ENCODE results near the gene ANKRD11.

ANKRD11 gene

GRCh38 chr16:89519881-89520280 is 29.5 kb upstream of the ANKRD11 start:
- Histone ChIP-seq H3K36me3 (ENCODE audit: control insufficient read depth, low read length) (peaks cover 77% of the 10 kb centered on the region), H3K4me2 (ENCODE audit: low read length) (no peak overlapping the region), H3K79me2 (ENCODE audit: control insufficient read depth, low read length) (peaks cover 59% of the 10 kb centered on the region)

GRCh38 chr16:89517128-89517527 is 26.8 kb upstream of the ANKRD11 start:
- no peak overlapping the region for H3K4me2 ChIP-seq (ENCODE audit: low read length)
- H3K36me3 ChIP-seq (ENCODE audit: control insufficient read depth, low read length) = peaks cover 69% of the 10 kb centered on the region

More at GRCh38 chr16:89519881-89520280, 29.5 kb upstream of the ANKRD11 start:
- Histone ChIP-seq H3K27me3 (ENCODE audit: control insufficient read depth, low read length) (no peaks in the 10 kb centered on the region), H3K27ac (ENCODE audit: low read depth, low read length) (no peak overlapping the region), H3K9me3 (ENCODE audit: control insufficient read depth, insufficient read depth, low read length) (no peaks in the 10 kb centered on the region), H3K4me3 (ENCODE audit: low read length) (no peak overlapping the region), H3K9me2 (replicated peaks; ENCODE audit: control insufficient read depth, low read length) (no peaks in the 10 kb centered on the region), H3K4me1 (ENCODE audit: control insufficient read depth, low read length) (peaks cover under 1% of the 10 kb centered on the region; the same call in 1 of the 2 replicates), H3F3A (ENCODE audit: control insufficient read depth, insufficient read depth) (no peaks in the 10 kb centered on the region), H4K20me1 (ENCODE audit: control insufficient read depth, insufficient read depth, low read depth, low read length) (no peaks in the 10 kb centered on the region)
- TF ChIP-seq CTCF (IDR thresholded peaks at IDR 0.05; ENCODE audit: low read depth, low read length, poor library complexity, severe bottlenecking) (no peak), EZH2phosphoT487 (IDR thresholded peaks at IDR 0.05; ENCODE audit: borderline replicate concordance, low read length) (no peak)

DNA sequence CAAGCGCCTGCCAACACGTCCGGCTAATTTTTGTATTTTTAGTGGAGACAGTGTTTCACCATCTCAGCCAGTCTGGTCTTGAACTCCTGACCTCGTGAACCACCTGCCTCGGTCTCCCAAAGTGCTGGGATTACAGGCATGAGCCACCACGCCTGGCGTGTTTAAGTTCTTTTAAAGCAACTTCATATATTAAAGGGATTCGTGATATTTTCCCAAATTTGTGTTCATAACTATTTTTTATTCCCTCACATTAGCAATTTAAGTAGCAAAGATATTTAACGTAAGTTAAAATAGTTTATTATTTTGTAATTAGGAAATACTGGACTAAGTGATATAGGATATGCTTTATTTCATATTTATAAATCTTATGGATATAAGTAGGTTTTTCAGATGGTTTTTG is 22.1 kb upstream of the ANKRD11 start:
- Histone ChIP-seq H4K20me1 (ENCODE audit: control insufficient read depth, insufficient read depth, low read depth, low read length) (no peaks in the 10 kb centered on the region), H3K9me3 (ENCODE audit: control insufficient read depth, insufficient read depth, low read length) (no peaks in the 10 kb centered on the region), H3K4me3 (ENCODE audit: low read length) (no peak overlapping the region), H3K4me1 (ENCODE audit: control insufficient read depth, low read length) (peaks cover 16% of the 10 kb centered on the region), H3K79me2 (ENCODE audit: control insufficient read depth, low read length) (peaks cover 47% of the 10 kb centered on the region), H3K4me2 (ENCODE audit: low read length) (no peak overlapping the region), H3K27ac (ENCODE audit: low read depth, low read length) (no peak overlapping the region), H3K27me3 (ENCODE audit: control insufficient read depth, low read length) (no peaks in the 10 kb centered on the region), H3F3A (ENCODE audit: control insufficient read depth, insufficient read depth) (no peaks in the 10 kb centered on the region), H3K9me2 (replicated peaks; ENCODE audit: control insufficient read depth, low read length) (no peaks in the 10 kb centered on the region), H3K36me3 (ENCODE audit: control insufficient read depth, low read length) (peaks cover 52% of the 10 kb centered on the region)
- TF ChIP-seq EZH2phosphoT487 (IDR thresholded peaks at IDR 0.05; ENCODE audit: borderline replicate concordance, low read length) (no peak), CTCF (IDR thresholded peaks at IDR 0.05; ENCODE audit: low read depth, low read length, poor library complexity, severe bottlenecking) (no peak)

More at GRCh38 chr16:89517128-89517527, 26.8 kb upstream of the ANKRD11 start:
- Histone ChIP-seq H3K4me1 (ENCODE audit: control insufficient read depth, low read length) (no peaks in the 10 kb centered on the region), H3K79me2 (ENCODE audit: control insufficient read depth, low read length) (peaks cover 52% of the 10 kb centered on the region), H3F3A (ENCODE audit: control insufficient read depth, insufficient read depth) (no peaks in the 10 kb centered on the region), H3K9me3 (ENCODE audit: control insufficient read depth, insufficient read depth, low read length) (no peaks in the 10 kb centered on the region), H3K9me2 (replicated peaks; ENCODE audit: control insufficient read depth, low read length) (no peaks in the 10 kb centered on the region), H3K4me3 (ENCODE audit: low read length) (no peak overlapping the region), H4K20me1 (ENCODE audit: control insufficient read depth, insufficient read depth, low read depth, low read length) (no peaks in the 10 kb centered on the region), H3K27me3 (ENCODE audit: control insufficient read depth, low read length) (no peaks in the 10 kb centered on the region), H3K27ac (ENCODE audit: low read depth, low read length) (no peak overlapping the region)
- TF ChIP-seq CTCF (IDR thresholded peaks at IDR 0.05; ENCODE audit: low read depth, low read length, poor library complexity, severe bottlenecking) = no peak
- no peak for TF ChIP-seq EZH2phosphoT487 (IDR thresholded peaks at IDR 0.05; ENCODE audit: borderline replicate concordance, low read length)

All from DOHH2 (cell line).